NT2/D1 (cell line): ENCODE results near the gene GNRH2.

ENCODE experiments used
- YY1 ChIP-seq: IDR thresholded peaks from 2 replicates; pipeline ENCODE4 v1.6.1; 2011; ENCODE audit not compliant: insufficient read length, insufficient read depth
- ZNF274 ChIP-seq: IDR thresholded peaks from 2 replicates; pipeline ENCODE4 v1.6.1; 2011; ENCODE audit warnings: mild to moderate bottlenecking, low read depth, low read length

DNA sequence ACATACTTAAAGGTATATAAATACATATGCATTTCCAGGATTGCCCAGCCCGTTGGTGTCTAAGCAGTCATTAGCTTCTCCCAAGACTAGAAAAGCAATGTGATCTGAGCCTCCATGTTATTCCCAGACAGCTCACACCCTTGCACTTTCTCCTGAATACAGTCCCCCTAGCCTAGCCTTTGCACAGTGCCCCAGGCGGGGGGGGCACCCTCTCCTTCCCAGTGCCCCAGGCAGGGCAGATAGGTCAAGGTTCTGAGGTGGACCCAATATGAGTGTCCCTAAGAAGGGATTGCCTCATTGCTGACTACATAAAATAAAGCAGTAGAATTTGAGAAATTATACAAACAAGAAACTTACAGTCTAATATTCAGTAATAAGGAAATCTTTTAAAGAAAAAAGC, 15.4 kb upstream of the GNRH2 start:
- TF ChIP-seq ZNF274: no peak
- TF ChIP-seq YY1: no peak
